ENCODE results near the gene MRGPRG.

DNA sequence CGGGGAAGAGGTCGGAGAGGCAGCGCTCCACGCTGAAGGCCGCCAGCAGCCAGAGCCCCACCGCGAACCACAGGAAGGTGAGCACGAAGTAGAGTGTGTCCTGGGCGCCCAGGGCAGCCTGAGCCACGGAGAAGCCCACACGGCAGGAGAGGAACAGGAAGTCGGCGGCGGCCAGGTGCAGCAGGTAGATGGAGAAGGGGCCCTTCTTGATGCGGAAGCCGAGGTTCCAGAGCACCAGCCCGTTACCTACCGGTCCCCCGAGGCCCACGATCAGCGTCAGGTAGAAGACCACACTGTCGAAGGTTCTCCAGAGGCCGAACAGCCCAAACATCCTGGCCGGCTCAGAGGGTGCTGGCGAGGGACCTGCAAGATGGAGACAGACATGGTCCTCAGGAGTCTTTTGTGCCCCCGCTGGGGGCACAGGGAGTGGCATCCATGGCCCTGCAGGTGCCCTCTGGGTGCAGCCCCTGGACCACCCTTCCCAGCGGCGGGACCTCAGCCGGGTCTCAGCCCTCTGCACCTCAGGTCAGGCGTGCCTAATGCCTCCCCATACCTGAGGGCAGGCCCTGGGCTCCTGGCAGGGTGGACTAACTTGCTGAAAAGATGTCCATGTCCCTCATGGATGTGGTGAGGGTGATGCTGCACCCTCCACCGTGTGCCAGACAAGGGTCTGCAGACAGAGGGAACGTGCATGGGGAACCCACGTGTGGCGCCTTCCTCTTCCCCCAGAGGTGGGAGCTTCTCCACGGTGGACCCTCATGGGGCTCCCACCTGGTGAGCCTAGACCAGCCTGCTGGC lies at the start of gene MRGPRG:
- TF ChIP-seq, protein P1, sequence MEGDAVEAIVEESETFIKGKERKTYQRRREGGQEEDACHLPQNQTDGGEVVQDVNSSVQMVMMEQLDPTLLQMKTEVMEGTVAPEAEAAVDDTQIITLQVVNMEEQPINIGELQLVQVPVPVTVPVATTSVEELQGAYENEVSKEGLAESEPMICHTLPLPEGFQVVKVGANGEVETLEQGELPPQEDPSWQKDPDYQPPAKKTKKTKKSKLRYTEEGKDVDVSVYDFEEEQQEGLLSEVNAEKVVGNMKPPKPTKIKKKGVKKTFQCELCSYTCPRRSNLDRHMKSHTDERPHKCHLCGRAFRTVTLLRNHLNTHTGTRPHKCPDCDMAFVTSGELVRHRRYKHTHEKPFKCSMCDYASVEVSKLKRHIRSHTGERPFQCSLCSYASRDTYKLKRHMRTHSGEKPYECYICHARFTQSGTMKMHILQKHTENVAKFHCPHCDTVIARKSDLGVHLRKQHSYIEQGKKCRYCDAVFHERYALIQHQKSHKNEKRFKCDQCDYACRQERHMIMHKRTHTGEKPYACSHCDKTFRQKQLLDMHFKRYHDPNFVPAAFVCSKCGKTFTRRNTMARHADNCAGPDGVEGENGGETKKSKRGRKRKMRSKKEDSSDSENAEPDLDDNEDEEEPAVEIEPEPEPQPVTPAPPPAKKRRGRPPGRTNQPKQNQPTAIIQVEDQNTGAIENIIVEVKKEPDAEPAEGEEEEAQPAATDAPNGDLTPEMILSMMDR (IDR thresholded peaks at IDR 0.05), result no peak
- TF ChIP-seq POLR2A (IDR thresholded peaks at IDR 0.05), result no peak
- no peak for TF ChIP-seq EP300 (IDR thresholded peaks at IDR 0.05)
- no peak for TF ChIP-seq POLR2AphosphoS5 (IDR thresholded peaks at IDR 0.05)
